Measurements from ENCODE around the gene PAGR1.

DNA sequence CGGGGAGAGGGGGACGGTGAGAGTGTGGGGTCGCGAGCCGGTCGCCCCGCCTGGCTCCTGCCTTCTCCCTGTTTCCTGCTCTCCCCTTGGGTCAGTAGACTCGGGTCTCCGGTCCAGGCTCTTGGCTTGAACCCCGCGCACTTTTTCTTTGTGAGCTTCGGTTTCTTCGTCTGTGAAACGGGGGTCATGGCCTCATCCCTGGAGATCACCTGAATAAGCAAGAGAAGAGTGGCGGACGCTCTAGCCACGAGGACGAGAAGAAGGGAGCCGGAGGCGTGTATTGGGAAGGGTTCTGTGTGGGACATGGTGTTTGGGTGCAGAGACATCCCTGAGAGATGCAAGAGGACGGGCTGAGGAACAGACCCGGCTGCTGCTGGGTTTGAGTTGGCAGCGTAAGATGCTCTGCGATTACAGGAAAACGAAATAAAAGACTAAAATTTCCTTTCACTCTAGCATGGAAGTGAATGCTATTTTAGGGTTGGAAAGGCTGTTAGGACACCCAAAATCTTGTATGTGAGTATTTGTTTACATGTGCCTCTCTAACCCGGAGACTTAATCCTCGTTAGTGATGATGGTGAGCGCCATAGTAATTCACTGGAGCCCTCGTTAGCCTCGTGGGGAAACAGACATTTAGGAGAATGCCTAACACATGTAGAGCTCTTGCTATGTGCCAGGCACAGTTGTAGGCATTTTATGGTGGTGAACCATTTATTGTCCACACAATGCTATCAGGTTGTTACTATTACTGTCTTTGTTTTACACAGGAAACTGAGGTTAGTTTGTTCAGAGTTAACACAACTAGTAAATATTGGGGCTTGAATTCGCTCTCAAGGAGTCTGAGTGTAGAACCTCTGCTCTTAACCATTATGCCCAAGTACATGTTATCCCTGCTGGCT lies 24.8 kb upstream of the PAGR1 start:
- TF ChIP-seq SRF (IDR thresholded peaks at IDR 0.05; ENCODE audit: low read depth in 2 of 2, low read length in 2 of 2) (no peak), CUX1 (IDR thresholded peaks at IDR 0.05; ENCODE audit: insufficient replicate concordance, low read depth, low read length) (no peak), CTCF (IDR thresholded peaks at IDR 0.05 in 2 of 3, conservative IDR thresholded peaks at IDR 0.05 in 1 of 3; ENCODE audit: control insufficient read depth in 2 of 3, extremely low read depth in 1 of 3, insufficient read depth in 1 of 3, low read depth in 3 of 3, low read length in 3 of 3) (no peak), FOXM1 (IDR thresholded peaks at IDR 0.05; ENCODE audit: low read depth, low read length) (no peak; the same call in 1 of the 2 replicates), POLR2A (IDR thresholded peaks at IDR 0.05; ENCODE audit: low read depth, low read length) (no peak), ZSCAN29 (IDR thresholded peaks at IDR 0.05) (no peak), YBX1 (IDR thresholded peaks at IDR 0.05) (no peak), HCFC1 (IDR thresholded peaks at IDR 0.05; ENCODE audit: low read length) (no peak), MTA2 (IDR thresholded peaks at IDR 0.05; ENCODE audit: low read depth) (no peak), PML (IDR thresholded peaks at IDR 0.05; ENCODE audit: low read length) (no peak), EZH2 (IDR thresholded peaks at IDR 0.05; ENCODE audit: borderline replicate concordance, control insufficient read depth, low read depth, low read length) (no peak), EP300 (IDR thresholded peaks at IDR 0.05; ENCODE audit: borderline replicate concordance in 1 of 2, control insufficient read depth in 1 of 2, low read depth in 2 of 2, low read length in 2 of 2) (no peak), ZNF274 (IDR thresholded peaks at IDR 0.05; ENCODE audit: insufficient read depth, insufficient read length) (no peak), E2F4 (IDR thresholded peaks at IDR 0.05; ENCODE audit: low read depth, low read length) (no peak)
